HUES48 (cell line): ENCODE measurements around the gene ITFG2.

Experiments used
- H3K27ac ChIP-seq: one replicate; pipeline ENCODE4 v1.7.0; 2013; ENCODE audit warnings: low read depth, low read length, inconsistent platforms
- H3K27me3 ChIP-seq: 2 replicates; pipeline ENCODE4 v1.6.1; 2013; ENCODE audit warnings: mild to moderate bottlenecking, low read length; ENCODE audit not compliant: control insufficient read depth, insufficient read depth
- H3K36me3 ChIP-seq: 2 replicates; pipeline ENCODE4 v1.6.1; 2013; ENCODE audit warnings: low read length; ENCODE audit not compliant: control insufficient read depth, insufficient read depth
- H3K4me1 ChIP-seq: 2 replicates; pipeline ENCODE4 v1.6.1; 2013; ENCODE audit warnings: mild to moderate bottlenecking, low read length; ENCODE audit not compliant: control insufficient read depth, insufficient read depth
- H3K4me3 ChIP-seq: 2 replicates; pipeline ENCODE4 v1.5.1; 2013; ENCODE audit warnings: mild to moderate bottlenecking, low read depth, low read length
- H3K9ac ChIP-seq: 2 replicates; pipeline ENCODE4 v1.6.1; 2013; ENCODE audit warnings: mild to moderate bottlenecking, low read depth, low read length, moderate library complexity
- H3K9me3 ChIP-seq: 2 replicates; pipeline ENCODE4 v1.6.1; 2013; ENCODE audit warnings: low read length; ENCODE audit not compliant: control insufficient read depth, insufficient read depth

The ITFG2 gene

GRCh38 chr12:2811801-2812200 lies 667 bp upstream of the ITFG2 start:
- Histone ChIP-seq H3K4me1 (peaks cover 8% of the 10 kb centered on the region), H3K9ac (no peak overlapping the region), H3K9me3 (no peaks in the 10 kb centered on the region), H3K27ac (peak overlapping the region; percentile 31), H3K27me3 (no peaks in the 10 kb centered on the region), H3K36me3 (peaks cover under 1% of the 10 kb centered on the region; the same call in 1 of the 2 replicates), H3K4me3 (peak overlapping the region; percentile 44)

DNA sequence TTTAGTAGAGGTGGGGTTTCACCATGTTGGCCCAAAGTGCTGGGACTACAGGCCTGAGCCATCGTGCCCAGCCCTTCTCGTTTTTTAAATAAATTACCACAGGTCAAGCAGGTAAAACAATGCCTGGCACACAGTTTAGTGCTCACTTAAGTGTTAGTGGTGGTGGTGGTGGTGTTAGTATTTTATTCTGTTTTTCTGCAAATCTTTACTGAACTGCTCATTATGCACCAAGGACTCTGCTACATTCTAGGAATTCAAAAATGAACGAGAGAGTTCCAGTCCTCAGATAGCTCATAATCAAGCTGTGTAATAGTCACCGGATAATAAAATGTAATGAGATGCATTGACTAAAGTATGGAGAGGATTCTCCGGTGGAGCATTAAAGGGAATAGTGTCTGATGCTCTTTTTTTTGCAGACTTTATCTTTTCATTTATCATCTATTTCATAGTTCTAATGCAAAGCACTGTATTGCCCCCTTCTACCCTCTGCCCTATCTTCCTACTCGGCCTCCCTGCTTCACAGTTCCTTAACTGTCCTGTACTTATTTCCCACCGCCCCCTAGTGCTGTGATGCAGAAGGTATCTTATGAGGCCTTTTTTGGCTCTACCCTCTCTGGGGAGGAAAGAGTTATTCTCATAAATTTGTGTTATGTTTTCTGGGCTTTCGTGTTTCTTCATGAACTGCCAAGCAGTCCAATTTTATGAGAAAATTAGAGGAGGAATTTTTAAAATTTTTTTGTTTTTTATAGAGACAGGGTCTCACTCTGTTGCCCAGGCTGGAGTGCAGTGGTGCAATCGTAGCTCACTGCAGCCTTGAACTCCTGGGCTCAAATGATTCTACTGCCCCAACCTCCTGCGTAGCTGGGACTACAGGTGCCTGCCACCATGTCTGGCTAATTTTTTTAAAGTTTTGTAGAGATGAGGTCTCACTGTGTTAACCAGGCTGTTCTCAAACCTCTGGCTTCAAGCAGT lies 1.0 kb downstream of the ITFG2 start:
- peak overlapping the region; percentile 76 for H3K4me3 ChIP-seq
- no peaks in the 10 kb centered on the region for H3K9me3 ChIP-seq
- H3K27ac ChIP-seq: peak overlapping the region; percentile 93
- H3K27me3 ChIP-seq: no peaks in the 10 kb centered on the region
- peak overlapping the region; percentile 96 for H3K9ac ChIP-seq
- H3K36me3 ChIP-seq: peaks cover 18% of the 10 kb centered on the region
- H3K4me1 ChIP-seq: peaks cover 8% of the 10 kb centered on the region

DNA sequence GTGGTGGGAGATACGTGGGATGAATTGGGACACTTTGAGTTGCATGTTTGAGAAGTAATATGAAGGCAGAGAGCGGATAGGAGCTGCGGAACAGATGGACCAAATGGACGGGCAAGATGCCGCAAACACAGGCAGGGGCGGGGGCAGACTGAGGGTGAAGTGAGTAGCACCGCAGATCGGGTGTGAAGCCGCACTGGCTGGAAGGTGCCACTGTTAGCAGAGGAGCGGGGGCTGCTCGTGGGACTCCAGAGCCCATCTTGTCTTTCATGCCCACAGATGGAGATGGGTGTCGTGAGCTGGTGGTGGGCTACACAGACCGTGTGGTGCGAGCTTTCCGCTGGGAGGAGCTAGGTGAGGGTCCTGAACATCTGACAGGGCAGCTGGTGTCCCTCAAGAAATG lies 7.3 kb downstream of the ITFG2 start:
- Histone ChIP-seq H3K27me3 (no peaks in the 10 kb centered on the region), H3K36me3 (peaks cover 75% of the 10 kb centered on the region), H3K4me3 (no peak overlapping the region), H3K4me1 (peaks cover 12% of the 10 kb centered on the region; the same call in 1 of the 2 replicates), H3K27ac (no peak overlapping the region), H3K9ac (no peak overlapping the region), H3K9me3 (no peaks in the 10 kb centered on the region)

DNA sequence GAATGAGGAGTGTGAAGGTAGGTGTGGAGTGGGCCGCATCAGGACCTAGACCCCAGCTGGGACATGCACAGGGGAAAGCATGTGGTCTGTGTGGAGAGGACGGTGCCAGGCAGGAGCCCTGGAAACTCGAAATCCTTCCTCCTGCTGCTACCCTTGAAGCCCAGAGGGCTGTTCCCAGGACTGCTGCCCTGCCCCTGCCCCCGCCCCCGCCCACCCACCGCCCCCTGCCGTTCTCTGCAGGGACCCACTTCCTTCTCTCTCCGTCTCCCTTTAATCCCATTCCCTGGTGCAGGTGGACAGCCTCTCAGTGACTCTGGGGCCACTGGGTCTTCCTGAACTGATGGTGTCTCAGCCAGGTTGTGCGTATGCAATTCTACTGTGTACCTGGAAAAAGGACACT lies 8.0 kb downstream of the ITFG2 start:
- Histone ChIP-seq H3K27me3 (no peaks in the 10 kb centered on the region), H3K4me3 (no peak overlapping the region), H3K4me1 (peaks cover 17% of the 10 kb centered on the region), H3K27ac (no peak overlapping the region), H3K9ac (no peak overlapping the region), H3K36me3 (peaks cover 81% of the 10 kb centered on the region), H3K9me3 (no peaks in the 10 kb centered on the region)

GRCh38 chr12:2823483-2823882 lies 11.0 kb downstream of the ITFG2 start:
- Histone ChIP-seq H3K9ac (no peak overlapping the region), H3K36me3 (peaks cover 90% of the 10 kb centered on the region), H3K27ac (no peak overlapping the region), H3K4me3 (no peak overlapping the region), H3K4me1 (peaks cover 25% of the 10 kb centered on the region), H3K27me3 (no peaks in the 10 kb centered on the region), H3K9me3 (no peaks in the 10 kb centered on the region)

GRCh38 chr12:2824541-2824940 lies 12.1 kb downstream of the ITFG2 start:
- H3K4me1 ChIP-seq: peaks cover 25% of the 10 kb centered on the region
- H3K36me3 ChIP-seq: peaks cover 91% of the 10 kb centered on the region
- H3K9ac ChIP-seq: no peak overlapping the region
- H3K4me3 ChIP-seq: no peak overlapping the region
- peak overlapping the region; percentile 79 for H3K27ac ChIP-seq
- no peaks in the 10 kb centered on the region for H3K9me3 ChIP-seq
- no peaks in the 10 kb centered on the region for H3K27me3 ChIP-seq

DNA sequence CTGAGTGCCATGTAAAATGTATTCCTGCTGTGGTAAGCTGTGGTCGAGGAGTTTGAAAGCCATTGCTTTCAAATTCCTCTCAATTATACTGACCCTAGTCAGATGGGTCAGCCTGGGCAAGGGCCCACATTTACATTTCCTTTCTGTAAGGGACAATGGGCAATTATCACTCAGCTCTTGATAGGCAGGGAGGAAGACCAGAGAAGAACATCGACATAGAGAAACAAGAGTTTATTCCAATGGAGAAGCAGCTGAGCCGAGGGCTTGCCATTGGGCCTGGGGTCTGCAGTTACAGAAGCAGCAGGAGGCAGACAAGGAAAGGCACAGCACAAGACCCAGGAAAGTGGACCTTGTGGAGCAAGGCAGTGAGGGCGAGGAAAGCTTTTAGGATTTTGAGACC lies 12.7 kb downstream of the ITFG2 start:
- H3K9ac ChIP-seq: no peak overlapping the region
- peaks cover 23% of the 10 kb centered on the region for H3K4me1 ChIP-seq
- H3K27ac ChIP-seq: peak overlapping the region; percentile 79
- H3K9me3 ChIP-seq: no peaks in the 10 kb centered on the region
- H3K36me3 ChIP-seq: peaks cover 86% of the 10 kb centered on the region
- H3K4me3 ChIP-seq: no peak overlapping the region
- H3K27me3 ChIP-seq: no peaks in the 10 kb centered on the region

DNA sequence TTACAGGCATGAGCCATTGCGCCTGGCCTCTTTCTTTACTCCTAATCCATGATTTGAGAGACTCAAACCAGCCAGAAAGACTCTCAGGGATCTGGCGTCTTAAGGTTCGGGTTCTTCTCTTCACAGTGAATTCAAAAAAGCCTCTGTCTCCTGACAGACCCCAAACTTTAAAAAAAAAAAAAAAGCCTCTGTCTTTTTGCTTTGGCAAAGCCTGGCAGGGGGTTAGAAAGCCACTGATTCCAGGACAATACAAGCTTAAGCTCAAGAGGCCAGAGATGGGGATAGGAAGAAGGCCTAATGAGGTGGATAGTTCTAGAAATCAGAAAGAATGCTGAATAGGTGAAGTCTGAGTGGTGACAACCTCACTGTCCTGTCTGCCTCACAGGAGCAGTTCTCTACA lies 13.6 kb downstream of the ITFG2 start:
- no peaks in the 10 kb centered on the region for H3K9me3 ChIP-seq
- H3K9ac ChIP-seq: no peak overlapping the region
- peaks cover 21% of the 10 kb centered on the region for H3K4me1 ChIP-seq
- no peak overlapping the region for H3K4me3 ChIP-seq
- peaks cover 79% of the 10 kb centered on the region for H3K36me3 ChIP-seq
- no peaks in the 10 kb centered on the region for H3K27me3 ChIP-seq
- H3K27ac ChIP-seq: no peak overlapping the region

GRCh38 chr12:2826721-2827515 lies 14.4 kb downstream of the ITFG2 start:
- Histone ChIP-seq H3K9me3 (no peaks in the 10 kb centered on the region), H3K4me1 (peaks cover 21% of the 10 kb centered on the region), H3K4me3 (no peak overlapping the region), H3K9ac (no peak overlapping the region), H3K27ac (peak overlapping the region; percentile 10), H3K36me3 (peaks cover 70% of the 10 kb centered on the region), H3K27me3 (no peaks in the 10 kb centered on the region)

GRCh38 chr12:2829275-2829674 lies 16.8 kb downstream of the ITFG2 start:
- no peak overlapping the region for H3K4me3 ChIP-seq
- H3K4me1 ChIP-seq: peaks cover 22% of the 10 kb centered on the region
- H3K9me3 ChIP-seq: no peaks in the 10 kb centered on the region
- no peaks in the 10 kb centered on the region for H3K27me3 ChIP-seq
- peaks cover 46% of the 10 kb centered on the region for H3K36me3 ChIP-seq
- no peak overlapping the region for H3K27ac ChIP-seq
- no peak overlapping the region for H3K9ac ChIP-seq
